ENCODE results near the gene FREM2. TPM values are rescaled to one million over a fixed set of nuclear protein-coding genes. Genes with fewer than 3 reads are reported as not detected.

The FREM2 gene
- total RNA-seq, 3 donors from 2014 or later, result 0.33 to 0.96 (median 0.59) TPM

DNA sequence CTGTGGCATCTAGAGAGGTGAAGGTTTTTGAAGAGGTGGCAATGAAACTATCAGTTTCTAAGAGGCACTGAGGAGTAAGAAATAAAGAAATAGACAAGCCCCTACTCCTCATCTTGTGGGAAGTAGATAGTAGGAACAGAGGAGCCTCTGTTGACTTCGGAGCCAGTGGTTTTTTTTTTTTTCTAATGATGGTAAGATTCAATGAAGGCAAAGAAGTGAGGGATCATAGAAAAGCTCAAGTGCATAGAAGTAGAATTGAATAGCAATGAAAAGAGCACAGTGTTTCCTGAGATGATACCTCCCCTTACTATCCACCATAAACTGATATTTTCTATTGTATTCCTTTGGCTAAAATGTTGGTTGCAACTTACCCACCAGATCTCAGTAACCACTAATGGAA is 46.3 kb downstream of the FREM2 start:
- intact Hi-C loops (cut with DNase I; ENCODE audit: low total_unique reads), result no loop called here
- H3K4me1 ChIP-seq, result no peaks in the 10 kb centered on the region
- DNase-seq (ENCODE audit: low spot score in 2 of 2), result no peak
- TF ChIP-seq POLR2A (IDR thresholded peaks at IDR 0.05) (no peak), POLR2AphosphoS5 (IDR thresholded peaks at IDR 0.05) (no peak)
- TF ChIP-seq, protein P1, sequence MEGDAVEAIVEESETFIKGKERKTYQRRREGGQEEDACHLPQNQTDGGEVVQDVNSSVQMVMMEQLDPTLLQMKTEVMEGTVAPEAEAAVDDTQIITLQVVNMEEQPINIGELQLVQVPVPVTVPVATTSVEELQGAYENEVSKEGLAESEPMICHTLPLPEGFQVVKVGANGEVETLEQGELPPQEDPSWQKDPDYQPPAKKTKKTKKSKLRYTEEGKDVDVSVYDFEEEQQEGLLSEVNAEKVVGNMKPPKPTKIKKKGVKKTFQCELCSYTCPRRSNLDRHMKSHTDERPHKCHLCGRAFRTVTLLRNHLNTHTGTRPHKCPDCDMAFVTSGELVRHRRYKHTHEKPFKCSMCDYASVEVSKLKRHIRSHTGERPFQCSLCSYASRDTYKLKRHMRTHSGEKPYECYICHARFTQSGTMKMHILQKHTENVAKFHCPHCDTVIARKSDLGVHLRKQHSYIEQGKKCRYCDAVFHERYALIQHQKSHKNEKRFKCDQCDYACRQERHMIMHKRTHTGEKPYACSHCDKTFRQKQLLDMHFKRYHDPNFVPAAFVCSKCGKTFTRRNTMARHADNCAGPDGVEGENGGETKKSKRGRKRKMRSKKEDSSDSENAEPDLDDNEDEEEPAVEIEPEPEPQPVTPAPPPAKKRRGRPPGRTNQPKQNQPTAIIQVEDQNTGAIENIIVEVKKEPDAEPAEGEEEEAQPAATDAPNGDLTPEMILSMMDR (IDR thresholded peaks at IDR 0.05), result no peak
- no peaks in the 10 kb centered on the region for H3K9me3 ChIP-seq
- H3K36me3 ChIP-seq, result no peaks in the 10 kb centered on the region
- no peak overlapping the region for H3K4me3 ChIP-seq
- no peak overlapping the region for H3K27ac ChIP-seq
- H3K27me3 ChIP-seq, result no peaks in the 10 kb centered on the region

DNA sequence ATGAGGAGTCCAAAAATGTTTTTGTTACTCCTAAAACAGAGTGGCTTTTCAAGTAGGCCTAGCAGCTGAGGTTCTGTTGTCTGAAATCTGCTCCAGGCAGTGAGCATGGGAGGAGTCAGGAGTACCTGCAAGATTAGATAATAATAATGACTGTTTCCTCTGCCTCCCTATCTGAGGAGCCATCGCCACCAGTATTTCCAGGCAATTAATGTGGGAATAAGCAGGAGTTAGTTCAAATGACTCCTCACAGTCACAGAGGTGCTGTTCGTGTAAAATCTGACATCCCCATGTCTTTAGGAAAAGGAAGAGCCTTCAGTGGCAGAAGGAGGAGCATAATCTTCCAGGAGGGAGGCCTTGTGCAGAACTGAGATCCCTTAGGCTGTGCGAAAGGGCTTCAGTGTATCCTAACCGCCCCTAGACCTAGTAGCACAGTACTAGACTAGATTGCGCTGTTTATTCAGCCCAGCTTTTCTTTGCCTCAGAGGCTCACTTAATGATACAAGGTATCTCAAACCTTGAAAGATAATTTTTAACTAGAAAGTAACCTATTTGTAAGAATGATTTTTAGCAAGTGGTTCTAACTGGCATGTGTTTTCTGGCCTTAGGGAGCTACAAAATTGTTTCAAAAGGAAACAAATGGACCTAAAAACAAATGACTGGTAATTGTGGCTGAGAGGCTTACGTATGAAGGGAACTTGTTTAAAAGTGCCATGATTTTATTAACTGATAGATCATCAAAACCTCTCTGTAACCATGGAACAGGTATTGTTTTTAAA is 49.0 kb downstream of the FREM2 start:
- TF ChIP-seq POLR2A (IDR thresholded peaks at IDR 0.05) (no peak), POLR2AphosphoS5 (IDR thresholded peaks at IDR 0.05) (no peak)
- TF ChIP-seq, protein P1 (IDR thresholded peaks at IDR 0.05), result no peak
- no peak overlapping the region for H3K27ac ChIP-seq
- intact Hi-C loops (cut with DNase I; ENCODE audit: low total_unique reads), result no loop called here

DNA sequence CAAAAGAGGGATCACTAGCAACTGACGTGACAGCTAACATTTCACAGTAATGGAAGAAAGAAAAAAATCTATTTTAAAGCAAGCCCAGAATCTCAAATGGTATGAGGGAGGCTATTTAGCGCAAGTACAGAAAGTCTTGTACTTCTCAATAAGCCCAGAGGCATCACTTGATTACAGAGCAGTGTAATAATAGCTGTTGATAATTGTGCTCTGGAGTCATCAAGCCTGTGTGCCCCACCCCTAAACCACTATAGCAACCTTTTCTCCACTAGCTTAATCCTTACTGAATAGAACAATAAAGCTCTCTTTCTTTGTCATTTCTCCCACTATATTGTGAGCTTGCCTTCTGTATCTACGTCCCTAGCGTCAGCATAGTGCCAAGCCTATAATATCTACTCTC is 56.6 kb downstream of the FREM2 start:
- Histone ChIP-seq H3K27me3 (no peaks in the 10 kb centered on the region), H3K4me3 (no peak overlapping the region), H3K4me1 (no peaks in the 10 kb centered on the region), H3K36me3 (no peaks in the 10 kb centered on the region), H3K27ac (no peak overlapping the region), H3K9me3 (no peaks in the 10 kb centered on the region)
- intact Hi-C loops (cut with DNase I; ENCODE audit: low total_unique reads), result no loop called here
- no peak for DNase-seq (ENCODE audit: low spot score in 2 of 2)
- TF ChIP-seq POLR2A (IDR thresholded peaks at IDR 0.05), result no peak
- TF ChIP-seq POLR2AphosphoS5 (IDR thresholded peaks at IDR 0.05), result no peak
- TF ChIP-seq, protein P1 (IDR thresholded peaks at IDR 0.05), result no peak

More for the DNA sequence above, 49.0 kb downstream of the FREM2 start:
- DNase-seq (ENCODE audit: low spot score in 2 of 2), result no peak
- Histone ChIP-seq H3K4me1 (no peaks in the 10 kb centered on the region), H3K4me3 (no peak overlapping the region), H3K27me3 (no peaks in the 10 kb centered on the region), H3K9me3 (no peaks in the 10 kb centered on the region), H3K36me3 (no peaks in the 10 kb centered on the region)

DNA sequence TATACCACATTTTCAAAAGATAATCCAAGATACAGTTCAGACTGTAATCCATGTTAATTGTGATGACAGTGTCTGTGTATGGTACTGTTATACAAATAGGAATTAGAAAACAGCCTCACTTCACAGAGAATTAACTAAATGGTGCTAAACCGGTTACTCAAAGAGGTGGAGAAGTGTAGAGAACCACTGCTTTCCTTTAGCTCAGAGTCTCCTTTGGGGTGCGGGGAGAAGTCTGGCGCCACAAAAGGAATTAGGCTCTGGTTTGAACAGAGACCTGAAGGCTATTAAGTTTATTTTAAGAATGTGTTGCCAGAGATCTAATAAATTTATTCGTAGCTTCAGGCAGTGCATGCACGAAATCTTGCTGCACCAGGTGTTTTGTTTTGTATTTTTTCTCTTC is 65.8 kb downstream of the FREM2 start:
- Histone ChIP-seq H3K27ac (no peak overlapping the region), H3K27me3 (no peaks in the 10 kb centered on the region), H3K4me3 (no peak overlapping the region), H3K9me3 (no peaks in the 10 kb centered on the region), H3K4me1 (no peaks in the 10 kb centered on the region), H3K36me3 (no peaks in the 10 kb centered on the region)
- TF ChIP-seq, protein P1 (IDR thresholded peaks at IDR 0.05), result no peak
- TF ChIP-seq POLR2AphosphoS5 (IDR thresholded peaks at IDR 0.05) (no peak), POLR2A (IDR thresholded peaks at IDR 0.05) (no peak)
- intact Hi-C loops (cut with DNase I; ENCODE audit: low total_unique reads), result no loop called here
- no peak for DNase-seq (ENCODE audit: low spot score in 2 of 2)

DNA sequence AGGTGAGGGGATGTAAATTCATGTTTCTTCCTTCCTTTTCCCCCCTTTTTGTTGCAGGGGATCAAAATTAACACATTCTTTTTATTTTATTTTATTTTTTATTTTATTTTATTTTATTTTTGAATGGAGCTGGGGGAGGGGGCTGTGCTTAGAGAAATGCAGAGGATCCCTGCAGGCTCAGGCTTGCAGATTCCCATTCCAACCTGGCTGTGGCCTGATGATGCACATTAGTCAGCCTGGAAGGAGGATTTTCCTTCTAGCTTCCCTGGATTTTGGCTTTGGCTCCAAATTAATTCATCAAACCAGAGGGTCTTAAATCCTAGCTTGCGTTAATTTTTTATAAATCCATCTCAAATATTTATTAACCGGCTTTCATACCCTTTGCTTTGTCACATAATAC is 67.0 kb downstream of the FREM2 start:
- intact Hi-C loops (cut with DNase I; ENCODE audit: low total_unique reads), result no loop called here
- Histone ChIP-seq H3K4me1 (no peaks in the 10 kb centered on the region), H3K27ac (no peak overlapping the region), H3K27me3 (peaks cover 0 to 3% of the 10 kb centered on the region in 2 donors), H3K36me3 (no peaks in the 10 kb centered on the region), H3K9me3 (no peaks in the 10 kb centered on the region), H3K4me3 (no peak overlapping the region)
- DNase-seq (ENCODE audit: low spot score in 2 of 2), result no peak
- no peak for TF ChIP-seq POLR2A (IDR thresholded peaks at IDR 0.05)
- TF ChIP-seq, protein P1 (IDR thresholded peaks at IDR 0.05), result no peak
- TF ChIP-seq POLR2AphosphoS5 (IDR thresholded peaks at IDR 0.05), result no peak

Measured in breast epithelium (tissue), 4 donors.